GM19452 (cell line): ENCODE measurements around the gene MAB21L2.
"Not testable (repeated sequence)": the region's sequence is repeated elsewhere in the genome, so short reads cannot be mapped to it uniquely, and the experiment has no call there.

Experiments
- ATAC-seq: cut with Tn5 transposase; IDR thresholded peaks from one replicate; pipeline ENCODE4 v1.9.1; 2021; ENCODE audit not compliant: unreplicated experiment

MAB21L2 gene

GRCh38 chr4:150582146-150582872 is at the start of gene MAB21L2:
MAB21L2 (plus strand) TSS chr4:150582151; CDS start chr4:150583030, 879 bp downstream.
- no peak for ATAC-seq

GRCh38 chr4:150533673-150534072 is 48.3 kb upstream of the MAB21L2 start:
- ATAC-seq, result no peak

- ATAC-seq, result no peak
These were observed 47.1 kb upstream of the MAB21L2 start for GRCh38 chr4:150534818-150535217.

- ATAC-seq, result not testable (repeated sequence)
These were observed 44.0 kb upstream of the MAB21L2 start for GRCh38 chr4:150537911-150538310.

GRCh38 chr4:150540536-150540935 is 41.4 kb upstream of the MAB21L2 start:
- ATAC-seq, result no peak

GRCh38 chr4:150540959-150541360 is 41.0 kb upstream of the MAB21L2 start:
- ATAC-seq, result no peak

GRCh38 chr4:150541681-150542080 is 40.3 kb upstream of the MAB21L2 start:
- ATAC-seq, result no peak

- no peak for ATAC-seq
These were observed 38.9 kb upstream of the MAB21L2 start for GRCh38 chr4:150543042-150543441.

- ATAC-seq, result no peak
These were observed 35.7 kb upstream of the MAB21L2 start for GRCh38 chr4:150546286-150546685.

- ATAC-seq, result no peak
These were observed 34.7 kb upstream of the MAB21L2 start for GRCh38 chr4:150547154-150547838.

- ATAC-seq, result not testable (repeated sequence)
These were observed 24.1 kb upstream of the MAB21L2 start for GRCh38 chr4:150557811-150558210.

- no peak for ATAC-seq
These were observed 20.7 kb upstream of the MAB21L2 start for GRCh38 chr4:150561143-150561737.

GRCh38 chr4:150562250-150562649 is 19.7 kb upstream of the MAB21L2 start:
- no peak for ATAC-seq

- no peak for ATAC-seq
These were observed 19.2 kb upstream of the MAB21L2 start for GRCh38 chr4:150562751-150563150.

GRCh38 chr4:150564967-150565366 is 17.0 kb upstream of the MAB21L2 start:
- not testable (repeated sequence) for ATAC-seq

GRCh38 chr4:150567070-150567469 is 14.9 kb upstream of the MAB21L2 start:
- ATAC-seq, result no peak

- ATAC-seq, result no peak
These were observed 12.5 kb upstream of the MAB21L2 start for GRCh38 chr4:150569384-150569987.

GRCh38 chr4:150569998-150570535 is 11.9 kb upstream of the MAB21L2 start:
- ATAC-seq, result no peak

- ATAC-seq, result no peak
These were observed 11.1 kb upstream of the MAB21L2 start for GRCh38 chr4:150570862-150571261.

- ATAC-seq, result peak; percentile 62
These were observed 9.0 kb upstream of the MAB21L2 start for GRCh38 chr4:150572704-150573504.

GRCh38 chr4:150573534-150573933 is 8.4 kb upstream of the MAB21L2 start:
- no peak for ATAC-seq
